ENCODE results near the gene SUDS3. TPM values are rescaled to one million over a fixed set of nuclear protein-coding genes. Genes with fewer than 3 reads are reported as not detected.
A peak's percentile ranks its signal among the peaks of the same experiment; 100 is the strongest.

The SUDS3 gene
- total and polyA plus RNA-seq, 2 donors (not counting 1 experiment from before 2014, with no cell fraction given), result 20.3 to 31.4 TPM

- peaks cover 11% of the 10 kb centered on the region for H3K4me1 ChIP-seq (ENCODE audit: control insufficient read depth, extremely low read depth, insufficient read depth, low read length)
- peak; percentile 36 to 64 for DNase-seq (ENCODE audit: low read depth in 2 of 2)
- no peak overlapping the region for H2AFZ ChIP-seq (ENCODE audit: low read length)
Measured at GRCh38 chr12:118357257-118358007, 18.9 kb upstream of the SUDS3 start.

DNA sequence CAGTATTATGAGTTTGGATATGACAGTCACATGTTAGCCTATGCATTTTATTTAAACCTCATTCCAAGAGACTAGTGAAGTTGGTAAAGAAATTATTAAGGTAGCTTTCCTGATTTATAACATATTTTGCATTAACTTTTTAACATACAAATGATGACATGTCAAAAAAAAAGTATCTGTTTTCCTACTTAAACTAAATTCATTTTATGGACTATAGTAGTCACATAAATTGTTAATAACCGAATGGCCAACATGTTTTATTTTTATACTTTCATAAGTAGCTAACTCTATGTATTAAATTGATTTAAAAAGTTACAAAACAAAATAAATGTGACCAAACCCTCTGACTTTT is 18.4 kb upstream of the SUDS3 start:
- H3K4me1 ChIP-seq (ENCODE audit: control insufficient read depth, extremely low read depth, insufficient read depth, low read length), result peaks cover 11% of the 10 kb centered on the region
- DNase-seq (ENCODE audit: low read depth in 2 of 2), result no peak
- peak overlapping the region; percentile 27 for H3K4me2 ChIP-seq (ENCODE audit: extremely low read depth, insufficient read depth, low read length)
- peaks cover 67% of the 10 kb centered on the region for H3K79me2 ChIP-seq (ENCODE audit: control insufficient read depth, insufficient read depth, low read length)
- H3K9ac ChIP-seq (ENCODE audit: insufficient read depth, low read length), result no peak overlapping the region
- no peak overlapping the region for H3K4me3 ChIP-seq (replicated peaks in 1 of 4; ENCODE audit: control extremely low read depth in 1 of 4, insufficient read depth in 1 of 4, low read depth in 3 of 4, low read length in 4 of 4)
- H3K27me3 ChIP-seq (ENCODE audit: control insufficient read depth, insufficient read depth, low read length), result no peaks in the 10 kb centered on the region
- H3K27ac ChIP-seq (ENCODE audit: insufficient read depth, low read length), result peak overlapping the region; percentile 94
- H2AFZ ChIP-seq (ENCODE audit: low read length), result no peak overlapping the region
- H3K9me3 ChIP-seq (ENCODE audit: control insufficient read depth, insufficient read depth, low read depth, low read length), result no peaks in the 10 kb centered on the region
- TF ChIP-seq EZH2 (IDR thresholded peaks at IDR 0.05; ENCODE audit: low read length, missing control alignments), result no peak
- TF ChIP-seq, protein P1, sequence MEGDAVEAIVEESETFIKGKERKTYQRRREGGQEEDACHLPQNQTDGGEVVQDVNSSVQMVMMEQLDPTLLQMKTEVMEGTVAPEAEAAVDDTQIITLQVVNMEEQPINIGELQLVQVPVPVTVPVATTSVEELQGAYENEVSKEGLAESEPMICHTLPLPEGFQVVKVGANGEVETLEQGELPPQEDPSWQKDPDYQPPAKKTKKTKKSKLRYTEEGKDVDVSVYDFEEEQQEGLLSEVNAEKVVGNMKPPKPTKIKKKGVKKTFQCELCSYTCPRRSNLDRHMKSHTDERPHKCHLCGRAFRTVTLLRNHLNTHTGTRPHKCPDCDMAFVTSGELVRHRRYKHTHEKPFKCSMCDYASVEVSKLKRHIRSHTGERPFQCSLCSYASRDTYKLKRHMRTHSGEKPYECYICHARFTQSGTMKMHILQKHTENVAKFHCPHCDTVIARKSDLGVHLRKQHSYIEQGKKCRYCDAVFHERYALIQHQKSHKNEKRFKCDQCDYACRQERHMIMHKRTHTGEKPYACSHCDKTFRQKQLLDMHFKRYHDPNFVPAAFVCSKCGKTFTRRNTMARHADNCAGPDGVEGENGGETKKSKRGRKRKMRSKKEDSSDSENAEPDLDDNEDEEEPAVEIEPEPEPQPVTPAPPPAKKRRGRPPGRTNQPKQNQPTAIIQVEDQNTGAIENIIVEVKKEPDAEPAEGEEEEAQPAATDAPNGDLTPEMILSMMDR (conservative IDR thresholded peaks at IDR 0.05 in 1 of 2, IDR thresholded peaks at IDR 0.05 in 1 of 2; ENCODE audit: low read depth in 1 of 2, low read length in 2 of 2), result no peak
- H3K36me3 ChIP-seq (ENCODE audit: control insufficient read depth, insufficient read depth, low read length), result no peaks in the 10 kb centered on the region
- no peaks in the 10 kb centered on the region for H4K20me1 ChIP-seq (ENCODE audit: control insufficient read depth, extremely low read depth, insufficient read depth, low read length)

More at GRCh38 chr12:118357257-118358007, 18.9 kb upstream of the SUDS3 start:
- peak overlapping the region; percentile 94 for H3K27ac ChIP-seq (ENCODE audit: insufficient read depth, low read length)
- H3K79me2 ChIP-seq (ENCODE audit: control insufficient read depth, insufficient read depth, low read length), result peaks cover 69% of the 10 kb centered on the region
- peak overlapping the region in 3 of 4 experiments; percentile 3 to 22 (median 13) for H3K4me3 ChIP-seq (replicated peaks in 1 of 4; ENCODE audit: control extremely low read depth in 1 of 4, insufficient read depth in 1 of 4, low read depth in 3 of 4, low read length in 4 of 4)
- no peaks in the 10 kb centered on the region for H3K27me3 ChIP-seq (ENCODE audit: control insufficient read depth, insufficient read depth, low read length)
- peak overlapping the region; percentile 57 for H3K9ac ChIP-seq (ENCODE audit: insufficient read depth, low read length)
- TF ChIP-seq, protein P1 (conservative IDR thresholded peaks at IDR 0.05 in 1 of 2, IDR thresholded peaks at IDR 0.05 in 1 of 2; ENCODE audit: low read depth in 1 of 2, low read length in 2 of 2), result no peak
- no peak for TF ChIP-seq EZH2 (IDR thresholded peaks at IDR 0.05; ENCODE audit: low read length, missing control alignments)
- H3K4me2 ChIP-seq (ENCODE audit: extremely low read depth, insufficient read depth, low read length), result peak overlapping the region; percentile 69
- H4K20me1 ChIP-seq (ENCODE audit: control insufficient read depth, extremely low read depth, insufficient read depth, low read length), result no peaks in the 10 kb centered on the region
- H3K36me3 ChIP-seq (ENCODE audit: control insufficient read depth, insufficient read depth, low read length), result no peaks in the 10 kb centered on the region
- no peaks in the 10 kb centered on the region for H3K9me3 ChIP-seq (ENCODE audit: control insufficient read depth, insufficient read depth, low read depth, low read length)

DNA sequence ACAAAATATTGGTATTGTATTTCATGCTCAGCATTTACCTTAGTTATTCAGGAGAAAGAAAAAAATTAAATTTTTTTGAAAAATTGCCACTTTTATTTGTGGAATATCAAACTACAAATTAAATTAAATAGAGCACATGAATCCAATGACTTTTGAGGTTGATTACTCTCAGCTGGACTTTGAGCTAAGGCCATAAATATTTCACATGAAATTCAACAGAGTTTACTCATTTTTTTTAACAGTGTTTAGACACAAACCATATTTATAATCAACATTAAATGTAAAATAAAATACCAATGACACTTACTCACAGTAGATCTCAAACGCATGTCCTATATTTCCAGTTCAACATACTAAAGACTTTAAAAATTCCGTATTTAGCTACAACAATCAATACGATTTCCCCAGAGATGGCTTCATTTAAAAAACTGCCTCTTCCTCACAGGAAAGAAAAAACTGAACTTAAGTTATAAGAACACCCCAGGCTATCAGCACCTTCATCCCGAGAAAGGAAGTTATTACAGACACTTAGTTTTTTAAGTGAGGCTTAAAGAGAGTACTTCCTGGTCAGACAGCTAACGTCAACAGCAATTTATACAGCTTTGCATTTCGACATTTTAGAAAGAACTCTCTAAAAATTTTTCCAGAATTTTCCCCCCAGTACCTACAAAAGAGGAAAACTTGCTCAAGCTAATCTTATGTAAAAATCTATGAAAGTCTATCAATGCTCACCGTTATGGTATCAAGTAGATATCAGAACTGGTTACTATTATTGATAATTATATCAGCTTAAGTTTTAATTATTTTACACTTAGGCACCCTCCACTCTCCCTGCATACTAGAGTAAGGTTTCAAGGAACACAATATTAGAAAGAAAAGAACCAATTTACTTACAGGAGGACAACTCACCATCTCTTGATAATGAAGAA is 17.5 kb upstream of the SUDS3 start:
- peak overlapping the region; percentile 94 for H3K27ac ChIP-seq (ENCODE audit: insufficient read depth, low read length)
- H3K36me3 ChIP-seq (ENCODE audit: control insufficient read depth, insufficient read depth, low read length), result no peaks in the 10 kb centered on the region
- no peak overlapping the region for H3K9ac ChIP-seq (ENCODE audit: insufficient read depth, low read length)
- no peaks in the 10 kb centered on the region for H4K20me1 ChIP-seq (ENCODE audit: control insufficient read depth, extremely low read depth, insufficient read depth, low read length)
- peaks cover 11% of the 10 kb centered on the region for H3K4me1 ChIP-seq (ENCODE audit: control insufficient read depth, extremely low read depth, insufficient read depth, low read length)
- no peaks in the 10 kb centered on the region for H3K27me3 ChIP-seq (ENCODE audit: control insufficient read depth, insufficient read depth, low read length)
- no peak for DNase-seq (ENCODE audit: low read depth in 2 of 2)
- peaks cover 66% of the 10 kb centered on the region for H3K79me2 ChIP-seq (ENCODE audit: control insufficient read depth, insufficient read depth, low read length)
- no peak overlapping the region for H2AFZ ChIP-seq (ENCODE audit: low read length)
- peak overlapping the region in 1 of 4 experiments; percentile 43 for H3K4me3 ChIP-seq (replicated peaks in 1 of 4; ENCODE audit: control extremely low read depth in 1 of 4, insufficient read depth in 1 of 4, low read depth in 3 of 4, low read length in 4 of 4)
- H3K9me3 ChIP-seq (ENCODE audit: control insufficient read depth, insufficient read depth, low read depth, low read length), result no peaks in the 10 kb centered on the region
- no peak for TF ChIP-seq EZH2 (IDR thresholded peaks at IDR 0.05; ENCODE audit: low read length, missing control alignments)
- TF ChIP-seq, protein P1 (conservative IDR thresholded peaks at IDR 0.05 in 1 of 2, IDR thresholded peaks at IDR 0.05 in 1 of 2; ENCODE audit: low read depth in 1 of 2, low read length in 2 of 2), result no peak
- H3K4me2 ChIP-seq (ENCODE audit: extremely low read depth, insufficient read depth, low read length), result peak overlapping the region; percentile 40

All from fibroblast of lung (primary cell).